ENCODE results near the gene ITPR1.

ITPR1 gene

GRCh38 chr3:4534906-4535305 is 41.8 kb downstream of the ITPR1 start:
- no peak for DNase-seq

DNA sequence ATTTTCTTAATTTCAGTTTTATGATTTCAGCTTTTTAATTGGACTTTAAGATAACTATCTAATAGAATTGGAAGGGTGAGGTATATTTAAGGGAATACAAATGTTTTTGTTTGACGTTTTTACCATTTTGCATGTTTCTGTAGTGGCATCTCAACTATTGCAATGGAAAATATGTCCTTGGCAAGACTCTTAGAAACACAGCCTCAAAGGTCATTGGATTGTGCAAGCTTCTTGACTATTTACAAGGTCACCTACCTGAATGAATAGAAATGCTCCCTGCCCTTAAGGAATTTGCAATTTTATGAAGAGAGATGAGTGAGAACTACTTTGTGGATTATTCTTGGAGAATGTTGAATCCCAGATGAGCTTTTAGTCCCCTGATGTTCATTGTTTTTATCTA is 43.1 kb downstream of the ITPR1 start:
- DNase-seq = no peak

DNA sequence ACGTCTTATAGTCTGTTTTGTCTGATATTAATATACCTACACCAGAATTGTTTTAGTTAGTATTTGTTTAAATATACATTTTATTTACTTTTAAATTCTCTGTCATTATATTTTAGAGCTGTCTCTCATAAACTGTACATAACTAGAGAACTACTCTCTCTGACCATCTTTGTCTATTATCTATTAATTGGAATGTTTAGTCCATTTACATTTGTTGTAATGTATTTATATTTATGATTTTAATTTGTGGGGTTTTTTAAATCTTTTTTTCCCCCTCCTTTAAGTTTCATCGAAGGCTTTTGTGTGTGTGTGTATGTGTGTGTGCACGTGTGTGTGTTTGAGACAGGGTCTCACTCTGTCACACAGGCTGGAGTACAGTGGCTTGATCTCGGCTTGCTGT is 47.1 kb downstream of the ITPR1 start:
- no peak for DNase-seq

DNA sequence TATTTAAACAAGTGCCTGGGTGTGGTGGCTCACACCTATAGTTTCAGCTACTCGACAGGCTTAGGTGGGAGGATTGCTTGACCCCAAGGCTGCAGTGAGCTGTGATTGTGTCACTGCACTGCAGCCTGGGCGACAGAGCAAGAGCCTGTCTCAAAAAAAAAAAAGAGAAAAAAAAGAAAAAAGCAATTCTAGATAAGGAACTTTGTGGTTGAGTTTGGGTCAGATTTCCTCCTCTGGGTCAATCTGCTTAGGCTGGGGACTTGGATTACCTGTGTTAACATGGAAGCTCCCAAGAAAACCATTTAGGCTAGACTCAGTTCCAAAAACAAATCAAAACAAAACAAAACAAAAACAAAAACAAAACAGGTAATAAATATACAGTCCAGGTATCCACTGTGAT is 50.0 kb downstream of the ITPR1 start:
- no peak for DNase-seq

DNA sequence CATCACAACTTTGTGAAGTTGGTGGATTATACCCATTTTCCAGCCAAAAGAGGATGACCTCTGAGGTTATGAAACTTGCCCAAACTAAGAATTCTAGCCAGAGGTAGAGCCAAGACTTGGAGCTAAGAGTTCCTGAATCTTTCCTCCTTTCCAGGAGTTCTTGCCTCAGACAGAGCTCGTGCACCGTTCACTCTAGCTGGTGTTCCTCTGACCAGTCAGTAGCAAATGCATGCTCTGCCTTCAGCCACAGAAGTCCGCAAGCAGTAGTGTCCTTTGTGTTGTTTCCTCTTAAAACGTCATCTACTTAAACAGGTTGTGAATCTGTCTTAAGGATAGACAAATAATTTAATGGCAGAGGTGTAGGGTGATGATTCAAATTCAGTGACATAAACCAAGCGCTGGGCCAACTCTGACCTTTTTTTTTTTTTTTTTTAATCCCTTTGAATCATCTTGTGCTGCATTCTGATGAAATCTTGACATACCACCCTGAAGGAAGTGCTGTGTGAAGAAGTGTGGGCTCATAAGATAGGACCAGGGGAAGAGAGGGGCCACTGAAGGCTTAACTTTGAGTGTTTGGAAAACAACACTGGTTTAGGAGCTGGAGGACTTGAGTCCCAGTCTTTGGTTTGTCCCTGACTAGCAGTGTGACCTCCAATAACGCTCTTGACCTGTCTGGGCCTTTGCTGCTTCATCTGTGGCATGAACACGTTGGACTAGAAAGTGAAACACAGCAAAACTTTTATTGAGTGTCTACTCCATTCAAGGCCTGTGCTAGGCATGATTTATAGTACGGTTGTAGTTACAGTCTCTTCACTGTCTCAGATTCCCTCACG is 53.4 kb downstream of the ITPR1 start:
- DNase-seq = no peak

GRCh38 chr3:4547799-4548198 is 54.7 kb downstream of the ITPR1 start:
- no peak for DNase-seq

- DNase-seq = no peak
Measured at GRCh38 chr3:4548356-4548755, 55.2 kb downstream of the ITPR1 start.

DNA sequence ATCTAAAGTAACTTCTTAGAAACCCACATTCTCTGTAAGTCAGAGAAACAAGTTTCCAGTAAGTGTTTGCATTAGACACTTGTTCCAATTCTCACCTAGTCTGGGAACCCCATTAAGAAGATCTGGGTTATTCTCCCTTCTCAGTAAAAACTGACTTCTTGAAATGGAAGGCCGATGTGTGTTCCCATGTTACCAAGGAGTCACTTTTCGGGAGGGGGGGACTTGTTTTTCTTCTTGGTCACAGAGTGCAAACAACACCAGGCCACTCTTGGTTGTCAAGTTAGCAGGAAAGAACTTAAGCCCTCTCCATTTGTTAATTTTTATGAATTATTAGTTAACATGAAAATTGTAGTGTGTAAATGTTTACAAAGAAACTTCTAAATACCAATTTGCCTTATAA is 55.6 kb downstream of the ITPR1 start:
- DNase-seq = no peak

- DNase-seq = no peak
Measured at GRCh38 chr3:4549896-4550295, 56.7 kb downstream of the ITPR1 start.

DNA sequence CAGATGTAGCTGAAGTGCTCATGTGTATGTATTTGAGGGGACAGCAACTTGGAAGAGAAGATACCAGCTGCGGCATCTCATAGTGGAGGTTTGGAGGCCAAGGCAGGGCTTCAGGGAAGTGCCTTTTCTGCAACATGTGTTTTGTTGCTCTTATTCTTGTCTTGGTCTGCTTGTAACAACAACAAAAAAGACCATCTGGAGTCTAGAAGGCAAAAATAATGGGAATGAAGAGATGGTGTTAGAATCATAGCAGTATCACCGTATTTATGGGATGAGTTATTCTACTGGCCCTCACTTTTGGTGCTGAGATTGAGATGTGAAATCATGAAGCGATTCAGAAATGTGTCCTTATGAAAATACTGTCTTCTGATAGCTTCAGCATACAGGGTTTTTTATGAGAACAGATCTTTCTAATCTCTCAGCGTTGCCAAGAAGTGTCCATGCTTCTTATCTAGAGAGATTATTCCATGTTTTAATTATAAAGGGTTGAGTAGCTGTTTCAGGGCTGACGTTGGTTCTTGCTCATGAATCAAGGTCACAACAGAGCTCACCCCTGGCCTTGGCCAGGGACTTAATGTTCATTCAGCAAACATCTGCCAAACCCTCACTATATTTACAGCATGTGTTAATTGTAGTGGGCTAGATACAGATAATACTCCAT is 58.0 kb downstream of the ITPR1 start:
- no peak for DNase-seq

DNA sequence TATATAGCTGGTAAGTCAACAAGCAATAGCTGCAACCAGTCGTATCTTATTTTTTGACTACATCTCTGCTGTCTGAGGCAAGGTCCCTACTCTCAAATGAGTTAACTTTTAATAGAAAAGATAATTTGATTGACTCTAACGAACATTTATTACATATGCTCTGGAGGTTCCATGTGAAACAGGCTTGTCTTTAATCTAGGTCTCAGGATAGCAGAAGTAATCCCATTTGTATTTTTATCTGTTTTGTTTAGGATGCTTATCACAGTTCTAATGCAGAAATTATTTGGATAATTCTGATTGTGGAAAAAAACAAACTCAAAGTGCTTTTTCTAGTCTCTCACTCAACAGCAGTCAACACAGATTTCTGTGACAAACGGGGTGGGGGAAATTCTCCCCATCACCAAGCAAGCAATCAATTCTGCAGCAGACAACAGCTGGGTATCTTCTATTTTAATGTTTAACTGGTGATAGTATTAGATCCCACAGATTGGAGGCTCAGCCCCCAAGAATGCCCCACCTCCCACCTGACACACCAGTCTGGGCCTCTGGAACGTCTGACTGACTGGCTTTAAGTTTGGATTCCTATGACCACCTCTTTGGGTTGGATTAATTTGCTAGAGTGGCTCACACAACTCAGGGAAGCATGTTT is 58.8 kb downstream of the ITPR1 start:
- DNase-seq = no peak

DNA sequence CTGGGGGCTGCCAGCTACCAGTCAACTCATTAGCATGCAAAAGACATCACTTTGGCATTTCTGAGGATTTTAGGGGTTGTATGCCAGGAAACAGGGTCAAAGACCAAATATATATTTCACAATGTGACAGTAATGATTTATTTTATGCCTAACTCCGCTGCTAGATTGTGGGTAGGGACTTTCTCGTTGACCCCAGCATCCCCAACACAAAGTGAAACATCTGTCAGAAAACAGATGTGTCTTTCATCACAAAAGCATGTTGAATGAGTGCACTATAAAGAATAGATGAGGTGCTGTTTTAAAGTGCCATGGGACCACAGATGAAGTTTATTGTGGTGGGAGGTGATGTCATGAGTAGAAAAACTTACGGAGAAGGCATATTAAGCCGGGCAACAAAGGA is 59.7 kb downstream of the ITPR1 start:
- DNase-seq = no peak

GRCh38 chr3:4561661-4562060 is 68.5 kb downstream of the ITPR1 start:
- DNase-seq = no peak

DNA sequence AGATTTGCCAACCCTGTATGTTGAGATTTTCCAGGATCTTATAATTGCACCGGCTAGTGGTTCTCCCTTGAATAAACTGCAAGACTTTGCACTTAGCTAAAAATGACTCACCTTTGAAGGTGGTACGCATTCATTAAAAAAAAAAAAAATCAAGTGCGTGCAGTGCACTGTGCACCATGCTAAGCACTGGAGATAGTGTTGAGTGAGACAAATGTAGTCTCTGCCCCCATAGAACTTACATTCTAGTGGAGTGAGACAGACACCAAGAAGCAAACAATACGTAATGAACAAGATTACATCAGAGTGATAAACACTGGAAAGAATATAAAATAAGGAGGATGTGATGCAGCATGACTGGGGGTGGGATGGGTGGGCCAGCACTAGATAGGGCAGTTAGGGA is 69.4 kb downstream of the ITPR1 start:
- no peak for DNase-seq

DNA sequence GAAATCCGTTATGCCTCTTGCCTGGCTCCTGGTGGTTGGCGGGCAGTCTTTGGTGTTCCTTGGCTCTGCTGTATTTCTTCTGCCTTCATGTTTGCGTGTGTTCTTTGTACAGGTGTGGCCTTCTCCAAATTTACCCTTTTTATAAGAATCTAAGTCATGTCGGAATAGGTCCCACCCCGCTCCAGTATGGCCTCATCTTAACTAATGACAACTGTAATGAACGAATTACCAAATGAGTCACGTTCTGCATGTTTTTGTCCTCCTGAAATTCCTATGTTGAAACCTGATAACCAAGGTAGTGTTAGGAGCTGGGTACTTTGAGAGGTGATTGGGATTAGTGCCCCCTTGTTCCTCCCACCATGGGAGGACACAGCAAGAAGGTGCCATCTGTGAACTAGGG is 71.1 kb downstream of the ITPR1 start:
- no peak for DNase-seq

GRCh38 chr3:4564928-4565586 is 71.9 kb downstream of the ITPR1 start:
- DNase-seq = no peak

- no peak for DNase-seq
Measured at GRCh38 chr3:4565809-4566501, 72.8 kb downstream of the ITPR1 start.

DNA sequence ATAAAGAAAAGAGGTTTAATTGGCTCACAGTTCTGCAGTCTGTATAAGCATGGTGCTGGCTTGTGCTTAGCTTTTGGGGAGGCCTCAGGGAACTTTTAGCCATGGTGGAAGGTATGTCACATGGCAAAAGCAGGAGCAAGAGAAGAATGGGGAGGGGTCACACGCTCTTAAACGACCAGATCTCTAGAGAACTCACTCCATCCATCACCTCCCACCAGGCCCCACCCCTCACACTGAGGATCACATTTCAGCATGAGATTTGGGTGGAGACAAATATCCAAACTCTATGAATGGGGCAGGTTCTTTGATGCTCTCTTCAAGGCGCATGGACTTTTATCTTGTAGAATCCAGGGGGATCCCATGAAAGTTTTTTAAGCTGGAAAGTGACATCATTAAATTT is 75.7 kb downstream of the ITPR1 start:
- DNase-seq = no peak

DNA sequence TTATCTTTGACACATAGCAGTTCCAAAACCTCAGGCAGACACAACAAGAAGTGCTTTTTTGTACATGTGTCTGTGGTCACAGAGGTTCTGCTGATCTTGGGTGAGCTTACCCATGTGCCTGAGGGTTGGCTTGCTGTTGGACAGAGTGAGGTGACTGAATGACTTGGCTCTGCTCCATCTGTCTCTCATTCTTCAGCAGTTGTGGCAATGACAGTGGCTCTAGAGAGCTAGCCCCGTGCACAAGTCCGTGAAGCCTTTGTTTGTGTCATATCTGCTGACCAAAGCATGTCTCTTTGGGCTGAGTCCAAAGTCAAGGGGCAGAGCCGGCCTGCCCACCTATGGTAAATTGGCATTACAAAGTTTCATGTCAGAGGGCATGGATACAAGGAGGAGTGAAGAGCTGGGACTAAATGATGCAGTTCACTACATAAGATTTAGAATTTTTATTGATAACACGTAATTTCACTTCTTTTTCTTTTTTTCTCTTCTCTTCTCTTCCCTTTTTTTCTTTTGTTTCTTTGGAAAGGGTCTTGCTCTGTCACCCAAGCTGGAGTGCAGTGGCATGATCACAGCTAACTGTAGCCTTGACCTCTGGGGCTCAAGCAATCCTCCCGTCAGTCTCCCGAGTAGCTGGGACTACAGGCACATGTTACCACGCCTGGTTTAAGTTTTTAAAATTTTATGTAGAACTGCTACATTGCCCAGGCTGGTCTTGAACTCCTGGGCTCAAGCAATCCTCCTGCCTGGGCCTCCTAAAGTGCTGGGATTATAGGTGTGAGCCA is 77.9 kb downstream of the ITPR1 start:
- DNase-seq = no peak

DNA sequence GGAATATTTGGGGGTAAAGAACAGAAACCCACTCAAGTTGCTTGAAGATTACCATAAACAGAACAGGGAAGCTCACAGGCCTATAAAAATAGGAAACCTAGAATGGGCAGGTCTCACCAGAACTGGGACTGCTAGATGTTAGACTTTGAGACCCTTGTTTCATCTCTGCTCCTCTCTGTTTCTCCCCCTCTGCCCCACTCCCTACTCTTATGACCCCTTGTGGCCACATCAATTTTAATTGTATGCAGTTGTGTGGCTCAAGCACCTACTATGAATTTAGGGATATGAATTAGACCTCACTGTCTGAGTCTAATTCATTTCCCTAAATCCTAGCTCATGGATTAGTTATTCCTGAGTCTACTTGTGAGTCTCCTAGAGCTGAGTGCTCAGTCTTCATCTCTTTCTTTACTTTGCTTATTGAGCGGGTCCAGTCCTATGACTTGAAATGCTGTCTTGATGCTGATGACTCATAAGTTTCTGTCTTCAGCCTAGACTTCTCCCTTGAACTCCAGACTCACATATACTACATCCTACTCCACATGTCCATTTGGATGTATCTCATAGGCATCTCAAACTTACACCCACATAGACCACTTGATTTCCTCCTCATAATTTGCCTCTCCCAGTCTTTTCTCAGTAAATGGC is 78.7 kb downstream of the ITPR1 start:
- no peak for DNase-seq

DNA sequence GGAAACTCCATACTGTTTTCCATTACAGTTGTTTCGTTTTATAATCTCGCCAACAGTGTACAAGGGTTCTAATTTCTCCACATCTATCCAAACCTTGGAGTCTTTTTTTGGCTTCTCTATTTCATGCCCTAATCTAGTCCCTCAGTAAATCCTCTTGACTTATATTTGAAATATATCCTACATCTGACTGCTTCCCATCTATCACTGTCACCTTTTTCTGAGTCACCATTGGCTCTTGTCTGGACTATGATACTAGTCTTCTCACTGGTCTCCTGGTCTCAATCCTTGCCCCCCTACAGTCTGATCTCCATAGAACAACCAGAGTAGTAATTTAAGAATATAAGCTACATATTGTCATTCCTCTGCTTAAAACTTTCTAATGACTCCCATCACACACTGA is 80.0 kb downstream of the ITPR1 start:
- no peak for DNase-seq
